ENCODE results near the gene DENND5A.

The DENND5A gene

GRCh38 chr11:9172389-9172788 is 92.8 kb downstream of the DENND5A start:
- no peak for DNase-seq

GRCh38 chr11:9170450-9170849 is 94.7 kb downstream of the DENND5A start:
- no peak for DNase-seq

GRCh38 chr11:9169595-9170295 is 95.4 kb downstream of the DENND5A start:
- DNase-seq, result no peak

DNA sequence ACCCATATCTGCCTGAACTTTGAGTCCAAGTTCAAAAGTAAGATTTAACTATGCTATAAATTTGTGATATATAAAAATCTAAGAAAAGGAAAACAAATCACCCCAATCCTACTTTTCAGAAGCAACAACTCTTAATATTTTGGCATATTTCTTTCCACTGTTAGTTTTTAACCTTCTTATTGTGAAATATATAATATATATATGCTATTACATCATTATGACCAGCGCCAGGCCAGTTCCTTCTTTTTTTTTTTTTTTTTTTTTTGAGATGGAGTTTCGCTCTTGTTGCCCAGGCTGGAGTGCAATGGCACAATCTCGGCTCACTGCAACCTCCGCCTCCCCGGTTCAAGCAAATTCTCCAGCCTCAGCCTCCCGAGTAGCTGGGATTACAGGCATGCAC is 103.2 kb downstream of the DENND5A start:
- DNase-seq, result peak; percentile 52 to 65

GRCh38 chr11:9160166-9160565 is 105.0 kb downstream of the DENND5A start:
- peak; percentile 20 to 53 for DNase-seq

DNA sequence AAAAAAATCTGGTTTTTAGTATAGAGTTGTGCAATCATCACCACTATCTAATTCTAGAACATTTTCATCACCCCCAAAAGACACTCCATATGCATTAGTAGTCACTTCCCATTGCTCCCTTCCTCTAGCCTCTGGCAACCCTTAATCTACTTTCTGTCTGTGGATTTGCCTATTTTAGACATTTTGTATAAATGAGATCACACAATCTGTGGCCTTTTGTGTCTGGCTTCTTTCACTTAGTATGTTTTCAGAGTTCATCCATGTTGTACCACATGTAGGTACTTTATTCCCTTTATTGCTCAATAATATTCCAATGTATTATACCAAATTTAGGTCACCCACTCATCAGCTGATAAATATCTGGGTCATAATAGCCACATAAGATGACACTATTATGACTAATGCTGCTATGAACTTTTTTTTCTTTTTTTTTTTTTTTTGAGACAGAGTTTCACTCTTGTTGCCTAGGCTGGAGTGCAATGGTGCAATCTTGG is 106.2 kb downstream of the DENND5A start:
- no peak for DNase-seq

DNA sequence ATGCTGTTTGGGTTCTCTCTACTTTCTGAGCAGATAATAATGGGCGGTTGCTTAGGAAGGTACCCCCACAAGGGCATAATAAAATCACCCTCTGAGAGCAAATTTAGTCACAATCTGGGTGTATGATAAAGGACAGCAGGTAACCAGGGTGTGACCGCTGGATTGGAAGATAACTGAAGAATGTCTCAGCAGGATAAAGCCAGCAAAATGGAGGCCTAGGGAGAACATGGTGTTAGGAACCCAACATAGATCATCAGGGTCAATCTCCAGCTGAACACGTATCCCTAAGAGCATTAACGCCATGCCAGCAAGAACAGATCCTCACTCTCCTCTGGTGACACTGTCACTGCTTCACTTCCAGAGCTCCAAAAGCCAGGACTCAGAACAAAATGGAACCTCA is 109.2 kb downstream of the DENND5A start:
- DNase-seq, result no peak

DNA sequence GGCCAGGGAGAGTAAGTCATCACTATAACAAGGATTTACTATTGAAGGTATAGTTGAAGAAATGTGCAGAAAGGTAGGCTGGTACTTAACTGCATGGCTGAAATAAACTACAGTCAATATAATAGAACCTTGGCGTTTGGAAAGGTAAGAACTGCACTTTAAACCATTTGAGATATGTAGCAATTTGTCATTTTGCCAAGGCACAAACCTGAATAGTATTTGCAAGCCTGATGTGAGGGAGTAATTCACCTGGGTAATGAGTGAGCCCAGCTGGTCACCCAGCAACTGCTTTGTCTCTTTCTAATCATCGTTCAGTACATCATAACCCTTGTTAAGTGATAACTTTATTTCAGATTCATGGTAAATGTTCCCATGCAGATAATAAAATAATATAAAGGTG is 111.5 kb downstream of the DENND5A start:
- no peak for DNase-seq

GRCh38 chr11:9151631-9152030 is 113.5 kb downstream of the DENND5A start:
- no peak for DNase-seq

DNA sequence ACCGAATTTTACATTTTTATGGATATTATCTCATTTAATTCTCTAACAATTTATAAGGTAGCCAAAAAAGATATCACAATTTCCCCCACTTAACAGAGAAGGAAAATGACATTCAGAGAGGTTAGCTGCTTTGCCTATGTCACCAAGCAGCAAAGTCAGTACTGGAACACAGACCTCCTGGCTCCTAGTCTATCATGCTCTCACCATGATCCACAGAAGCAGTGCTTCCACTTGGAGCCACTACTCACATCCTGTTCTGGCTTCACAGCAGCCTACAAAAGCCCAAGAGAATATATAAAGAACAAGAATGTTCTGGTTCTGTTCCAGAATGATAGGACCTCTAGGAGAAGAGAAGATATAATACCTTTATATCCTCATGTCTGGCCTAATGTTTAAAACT is 114.2 kb downstream of the DENND5A start:
- DNase-seq, result no peak

GRCh38 chr11:9150501-9150900 is 114.6 kb downstream of the DENND5A start:
- DNase-seq, result no peak

DNA sequence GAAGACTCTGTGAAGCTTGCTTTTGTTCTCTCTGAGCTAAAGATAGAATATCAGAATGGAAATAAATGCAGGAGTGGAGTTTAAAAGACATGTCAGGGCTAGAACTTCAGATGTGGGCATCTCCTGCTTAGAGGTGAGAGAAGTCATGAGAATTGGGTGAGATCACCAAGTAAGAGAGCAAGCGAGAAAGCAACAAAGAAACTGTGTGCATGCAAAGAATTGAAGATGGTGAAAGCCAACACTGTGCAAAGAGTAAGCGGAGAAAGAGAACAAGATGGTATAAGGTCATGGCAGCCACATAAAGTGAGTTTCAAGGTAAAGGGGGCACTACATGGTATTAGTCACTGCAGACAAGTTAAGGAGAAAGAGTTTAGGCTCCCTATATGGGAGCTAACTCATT is 116.4 kb downstream of the DENND5A start:
- no peak for DNase-seq

DNA sequence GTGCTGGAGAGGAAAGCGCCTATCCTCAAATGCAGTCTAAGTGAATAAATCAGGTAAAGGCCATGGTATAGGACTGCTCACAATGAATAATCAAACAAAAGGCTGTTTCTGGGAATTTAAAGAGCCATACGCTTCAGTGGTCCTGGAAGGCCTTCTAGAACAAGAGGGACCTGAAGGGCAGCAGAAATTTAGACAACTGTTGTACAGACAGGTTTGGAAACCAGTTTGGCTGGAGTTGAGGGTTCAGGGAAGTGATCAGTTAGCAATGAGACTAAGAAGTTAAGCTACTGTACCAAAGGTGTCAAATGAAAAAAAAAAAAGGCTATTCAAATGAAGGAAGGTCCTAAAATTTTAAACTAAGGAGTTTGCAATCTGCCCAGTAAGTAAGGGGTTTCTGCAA is 117.1 kb downstream of the DENND5A start:
- DNase-seq, result no peak

- no peak for DNase-seq
Measured at GRCh38 chr11:9146477-9146876, 118.7 kb downstream of the DENND5A start.

- no peak for DNase-seq
Measured at GRCh38 chr11:9145283-9145682, 119.9 kb downstream of the DENND5A start.

DNA sequence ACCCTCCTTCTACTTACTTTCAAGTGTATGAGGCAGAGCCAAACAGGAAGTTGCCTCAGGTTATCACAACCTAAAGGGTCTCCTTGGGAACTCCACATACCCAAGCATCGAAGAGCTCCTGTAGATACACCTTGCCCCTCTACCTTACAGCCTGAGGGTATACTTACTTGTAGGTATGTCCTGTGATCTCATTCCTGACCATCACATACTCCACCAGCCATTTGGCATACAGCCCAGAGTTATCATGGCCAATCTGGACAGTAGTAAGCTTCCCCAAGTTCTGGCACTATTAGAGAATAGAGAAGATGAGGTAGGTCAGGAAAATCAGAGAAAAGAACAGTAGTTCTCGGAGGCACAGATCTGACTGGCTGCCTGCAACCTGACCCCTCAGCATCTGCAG is 120.3 kb downstream of the DENND5A start:
- no peak for DNase-seq

- DNase-seq, result no peak
Measured at GRCh38 chr11:9143721-9144120, 121.4 kb downstream of the DENND5A start.

DNA sequence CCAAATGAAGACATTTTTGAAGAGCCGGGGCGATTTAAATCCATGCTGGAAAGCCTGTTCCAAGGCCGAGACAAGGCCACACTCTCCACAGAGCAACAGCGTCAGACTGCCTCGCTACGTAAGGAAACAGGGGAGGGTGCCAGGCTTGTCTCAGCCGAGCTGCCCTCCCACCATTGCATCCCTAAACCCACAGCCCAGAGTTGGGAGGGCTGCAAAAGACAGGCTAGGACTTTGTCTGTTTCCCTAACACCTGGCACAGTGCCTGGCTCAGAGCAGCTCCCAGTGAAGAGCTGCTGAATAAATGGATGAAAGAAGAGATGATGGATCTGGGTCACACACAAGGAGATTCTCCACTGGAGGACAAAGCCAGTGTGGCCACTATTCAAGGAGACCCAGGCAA is 122.4 kb downstream of the DENND5A start:
- no peak for DNase-seq

DNA sequence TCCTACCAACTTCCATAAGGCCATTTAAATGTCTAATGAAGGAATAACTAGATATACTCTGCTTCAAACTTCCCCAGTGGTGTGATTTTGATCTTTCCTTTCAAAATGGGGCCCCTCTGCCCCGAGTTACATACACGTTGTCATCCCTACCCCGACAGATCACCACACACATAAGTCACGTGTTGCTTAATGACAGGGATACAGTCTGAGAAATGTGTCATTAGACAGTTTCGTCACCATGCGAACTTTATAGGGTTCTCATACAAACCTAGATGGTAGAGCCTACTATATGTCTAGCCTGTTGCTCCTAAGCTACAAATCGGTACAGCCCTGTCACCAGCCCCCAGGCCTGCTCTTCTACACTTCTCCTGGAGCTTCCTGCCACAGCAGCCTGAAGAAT is 124.0 kb downstream of the DENND5A start:
- DNase-seq, result no peak

- DNase-seq, result no peak
Measured at GRCh38 chr11:9139628-9140357, 125.4 kb downstream of the DENND5A start.

- DNase-seq, result no peak
Measured at GRCh38 chr11:9138612-9139579, 126.3 kb downstream of the DENND5A start.

DNA sequence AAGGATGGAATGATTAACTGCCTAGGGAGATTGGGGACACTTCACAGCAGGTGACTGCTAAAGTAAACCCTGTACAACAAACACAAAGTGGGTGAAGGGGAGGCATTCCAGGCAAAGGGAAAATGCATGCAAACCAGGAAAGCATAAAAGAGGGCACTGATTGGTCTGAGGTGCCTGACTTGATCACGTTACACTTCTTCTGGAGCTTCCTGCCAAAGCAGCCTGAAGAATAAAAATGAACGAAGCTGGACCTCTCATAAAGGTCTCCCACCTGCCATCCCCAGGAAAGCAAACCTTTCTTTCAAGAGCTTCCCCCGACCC is 127.1 kb downstream of the DENND5A start:
- no peak for DNase-seq
